Central memory CD4-positive, alpha-beta T cell (primary cell): ENCODE results near the gene VWA3B.
"Not testable (repeated sequence)": the region's sequence is repeated elsewhere in the genome, so short reads cannot be mapped to it uniquely, and the experiment has no call there.

Experiments
- DNase-seq: peaks from one replicate; pipeline ENCODE4 v3.0.0; 2022
- total RNA-seq, 3 experiments: gene quantifications; one replicate each; lab custom pipeline; 2026; lab: John Stamatoyannopoulos, UW

VWA3B gene
- 0 reads per million in 3 experiments for total RNA-seq

- no peak for DNase-seq
Observed at GRCh38 chr2:98086491-98087446, at the start of gene VWA3B. Gene VWA3B (plus strand): TSS chr2:98087167. CDS start chr2:98093093, 5,926 bp downstream.

- no peak for DNase-seq
Observed at GRCh38 chr2:98037206-98037605, 49.8 kb upstream of the VWA3B start.

- no peak for DNase-seq
Observed at GRCh38 chr2:98037666-98038336, 49.2 kb upstream of the VWA3B start.

- DNase-seq, result no peak
Observed at GRCh38 chr2:98039085-98039756, 47.7 kb upstream of the VWA3B start.

- DNase-seq, result no peak
Observed at GRCh38 chr2:98040331-98040939, 46.5 kb upstream of the VWA3B start.

- no peak for DNase-seq
Observed at GRCh38 chr2:98043101-98043500, 43.9 kb upstream of the VWA3B start.

- DNase-seq, result not testable (repeated sequence)
Observed at GRCh38 chr2:98044730-98045129, 42.2 kb upstream of the VWA3B start.

- no peak for DNase-seq
Observed at GRCh38 chr2:98050070-98050469, 36.9 kb upstream of the VWA3B start.

GRCh38 chr2:98058191-98058975 lies 28.6 kb upstream of the VWA3B start:
- DNase-seq, result no peak

- no peak for DNase-seq
Observed at GRCh38 chr2:98060277-98060676, 26.7 kb upstream of the VWA3B start.

GRCh38 chr2:98063291-98063854 lies 23.6 kb upstream of the VWA3B start:
- no peak for DNase-seq

- no peak for DNase-seq
Observed at GRCh38 chr2:98065808-98066207, 21.2 kb upstream of the VWA3B start.

- DNase-seq, result no peak
Observed at GRCh38 chr2:98067160-98067559, 19.8 kb upstream of the VWA3B start.

GRCh38 chr2:98070081-98070480 lies 16.9 kb upstream of the VWA3B start:
- no peak for DNase-seq

GRCh38 chr2:98072442-98072841 lies 14.5 kb upstream of the VWA3B start:
- DNase-seq, result no peak

GRCh38 chr2:98078701-98079100 lies 8.3 kb upstream of the VWA3B start:
- DNase-seq, result no peak

- DNase-seq, result no peak
Observed at GRCh38 chr2:98084151-98084868, 2.7 kb upstream of the VWA3B start.

- no peak for DNase-seq
Observed at GRCh38 chr2:98084869-98085238, 2.1 kb upstream of the VWA3B start.

- DNase-seq, result no peak
Observed at GRCh38 chr2:98085649-98086048, 1.3 kb upstream of the VWA3B start.

GRCh38 chr2:98087447-98088020 lies 567 bp downstream of the VWA3B start:
- no peak for DNase-seq

GRCh38 chr2:98088261-98088660 lies 1.3 kb downstream of the VWA3B start:
- DNase-seq, result no peak
